T-helper 2 cell treated with Interferon-gamma antibody and Interleukin-4, amounts not matched to agents 100 ng/mL and 5 ng/mL, for 36 hours (primary cell): ENCODE measurements around the gene C21orf91. TPM values are rescaled to one million over a fixed set of nuclear protein-coding genes. Genes with fewer than 3 reads are reported as not detected.

Experiments used
- intact Hi-C: fragments of 100-400 bp; cut with micrococcal nuclease; formaldehyde crosslinking; loops from one replicate; pipeline ENCODE4 v1.15.1; 2023
- total RNA-seq: library from RNA; stranded (reverse); gene quantifications from 2 replicates; pipeline ENCODE4 v1.2.3, GENCODE V29; 2022

Gene C21orf91
- total RNA-seq = 45.6 and 48.1 TPM in 2 replicates

- intact Hi-C loops = loop anchor here (1.0 to 2.0 kb wide), 5 partner anchors 24 to 208 kb away; no protein-coding TSS in a partner anchor
Measured at GRCh38 chr21:17819114-17819876, at the start of gene C21orf91. Gene C21orf91, minus strand, starts transcription at chr21:17819356. Its CDS starts 1,038 bp downstream, at chr21:17818318.

GRCh38 chr21:17866590-17866989 lies 47.4 kb upstream of the C21orf91 start:
- intact Hi-C loops = no loop called here

- intact Hi-C loops = no loop called here
Measured at GRCh38 chr21:17859661-17860060, 40.5 kb upstream of the C21orf91 start.

GRCh38 chr21:17858747-17859146 lies 39.6 kb upstream of the C21orf91 start:
- intact Hi-C loops = no loop called here

GRCh38 chr21:17854745-17855144 lies 35.6 kb upstream of the C21orf91 start:
- intact Hi-C loops = no loop called here

- intact Hi-C loops = no loop called here
Measured at GRCh38 chr21:17853393-17854275, 34.5 kb upstream of the C21orf91 start.

- intact Hi-C loops = no loop called here
Measured at GRCh38 chr21:17848228-17848627, 29.1 kb upstream of the C21orf91 start.

- intact Hi-C loops = no loop called here
Measured at GRCh38 chr21:17841103-17841502, 21.9 kb upstream of the C21orf91 start.

GRCh38 chr21:17834639-17835354 lies 15.6 kb upstream of the C21orf91 start:
- intact Hi-C loops = no loop called here

- intact Hi-C loops = no loop called here
Measured at GRCh38 chr21:17829472-17829871, 10.3 kb upstream of the C21orf91 start.

GRCh38 chr21:17828223-17828622 lies 9.1 kb upstream of the C21orf91 start:
- intact Hi-C loops = no loop called here

- intact Hi-C loops = no loop called here
Measured at GRCh38 chr21:17823846-17824245, 4.7 kb upstream of the C21orf91 start.

GRCh38 chr21:17821121-17821520 lies 2.0 kb upstream of the C21orf91 start:
- intact Hi-C loops = no loop called here

- intact Hi-C loops = loop anchor here (1.0 to 2.0 kb wide), 7 partner anchors 25 to 209 kb away; no protein-coding TSS in a partner anchor
Measured at GRCh38 chr21:17819877-17820229, 697 bp upstream of the C21orf91 start.

- intact Hi-C loops = loop anchor here (1.0 to 2.0 kb wide), 5 partner anchors 24 to 207 kb away; no protein-coding TSS in a partner anchor
Measured at GRCh38 chr21:17818186-17819113, 706 bp downstream of the C21orf91 start.

GRCh38 chr21:17813353-17813752 lies 5.8 kb downstream of the C21orf91 start:
- intact Hi-C loops = no loop called here

GRCh38 chr21:17805966-17806365 lies 13.2 kb downstream of the C21orf91 start:
- intact Hi-C loops = loop anchor here (1.0 kb wide), 1 partner anchor 9 kb away; no protein-coding TSS in a partner anchor

- intact Hi-C loops = no loop called here
Measured at GRCh38 chr21:17803536-17803935, 15.6 kb downstream of the C21orf91 start.

GRCh38 chr21:17802572-17802971 lies 16.6 kb downstream of the C21orf91 start:
- intact Hi-C loops = no loop called here

- intact Hi-C loops = no loop called here
Measured at GRCh38 chr21:17799414-17800164, 19.6 kb downstream of the C21orf91 start.
